A549 (cell line): Measurements from ENCODE around the gene MAP4K4. TPM values are rescaled to one million over a fixed set of nuclear protein-coding genes. Genes with fewer than 3 reads are reported as not detected.

Source experiments
- ATAC-seq, 2 experiments: fragments of 200-7000 bp in 1 of 2; fragments of >200 bp in 1 of 2; cut with Nextera tagmentation in 1 of 2; cut with Tn5 transposase in 1 of 2; 3 replicates each; pipeline versions ENCODE4 v1.8.0 to v1.9.1; 2018 to 2020; ENCODE audit warnings: mild to moderate bottlenecking in 1 of 2, moderate library complexity in 1 of 2
- CTCF ChIA-PET: fragments of 300-600 bp; sonication (Branson Sonifier 250); formaldehyde crosslinking; extraction: SDS; loops from one replicate; lab custom pipeline; 2021; ENCODE audit warnings: antibody characterized with exemption, inconsistent platforms; lab: Yijun Ruan, JAX
- POLR2A ChIA-PET: fragments of 350-600 bp; formaldehyde crosslinking; extraction: SDS; loops from one replicate; lab custom pipeline; 2021; ENCODE audit warnings: antibody characterized with exemption, inconsistent platforms; lab: Yijun Ruan, JAX
- DNase-seq, 2 experiments: peaks; one replicate each; pipeline versions ENCODE4 v3.0.0 to v3.0.0-alpha.2; 2011 to 2016; ENCODE audit warnings: low read depth in 1 of 2, low spot score in 1 of 2
- FAIRE-seq: peaks from 2 replicates; lab custom pipeline; 2011; peaks lifted over from hg19 to GRCh38; lab: Jason Lieb, UNC
- H3K27ac ChIP-seq, 2 experiments: fragments of >200 bp; sonication (Bioruptor Twin); formaldehyde crosslinking; 3 replicates each; pipeline ENCODE4 v1.5.1; 2016 to 2017
- H3K4me1 ChIP-seq: fragments of >200 bp; sonication (Bioruptor Twin); formaldehyde crosslinking; 3 replicates; pipeline ENCODE4 v1.6.1; 2016
- H3K4me2 ChIP-seq: fragments of >200 bp; sonication (Bioruptor Twin); formaldehyde crosslinking; 3 replicates; pipeline ENCODE4 v1.6.1; 2016
- H3K4me3 ChIP-seq: fragments of >200 bp; sonication (Bioruptor Twin); formaldehyde crosslinking; 3 replicates; pipeline ENCODE4 v1.5.1; 2016
- H3K9me3 ChIP-seq: fragments of >200 bp; sonication (Bioruptor Twin); formaldehyde crosslinking; 3 replicates; pipeline ENCODE4 v1.6.1; 2016
- BHLHE40 ChIP-seq: IDR thresholded peaks from 2 replicates; pipeline ENCODE4 v1.6.1; 2012; ENCODE audit warnings: low read depth, low read length, inconsistent platforms
- CBX2 ChIP-seq: fragments of 200-600 bp; sonication (generic); IDR thresholded peaks from 2 replicates; pipeline ENCODE4 v1.6.1; 2016; ENCODE audit warnings: low read depth, mild to moderate bottlenecking, borderline replicate concordance
- CEBPB ChIP-seq, 2 experiments: fragments of >200 bp in 1 of 2; sonication (Bioruptor Twin) in 1 of 2; formaldehyde crosslinking in 1 of 2; IDR thresholded peaks; 2 replicates each; pipeline ENCODE4 v1.6.1; 2012 to 2016
- EHMT2 ChIP-seq: fragments of 200-600 bp; sonication (generic); IDR thresholded peaks from 2 replicates; pipeline ENCODE4 v1.6.1; 2016; ENCODE audit warnings: antibody characterized with exemption, low read depth, mild to moderate bottlenecking, moderate library complexity
- ESRRA ChIP-seq: fragments of 150-350 bp; IDR thresholded peaks from 2 replicates; pipeline ENCODE4 v1.6.1; 2014; ENCODE audit warnings: mild to moderate bottlenecking, low read length, borderline replicate concordance
- FOSB ChIP-seq: fragments of 250-450 bp; sonication (Bioruptor Pico); IDR thresholded peaks from 2 replicates; pipeline ENCODE4 v1.5.0; 2020; ENCODE audit warnings: mild to moderate bottlenecking, moderate library complexity
- FOSL2 ChIP-seq, 2 experiments: fragments of 450-650 bp in 1 of 2; fragments of >200 bp in 1 of 2; sonication (Bioruptor Twin) in 1 of 2; formaldehyde crosslinking; IDR thresholded peaks; 2 replicates each; pipeline versions ENCODE4 v1.5.0 to v1.6.1; 2016 to 2020; ENCODE audit warnings: mild to moderate bottlenecking in 1 of 2, moderate library complexity in 1 of 2
- HOXB13 ChIP-seq: fragments of 250-450 bp; sonication (Bioruptor Pico); IDR thresholded peaks from 2 replicates; pipeline ENCODE4 v1.5.0; 2020; ENCODE audit warnings: low read depth, mild to moderate bottlenecking, moderate library complexity
- HOXB5 ChIP-seq: fragments of 250-450 bp; sonication (Bioruptor Pico); IDR thresholded peaks from 2 replicates; pipeline ENCODE4 v1.5.0; 2020; ENCODE audit warnings: mild to moderate bottlenecking, moderate library complexity
- JUNB ChIP-seq: fragments of >200 bp; sonication (Bioruptor Twin); formaldehyde crosslinking; IDR thresholded peaks from 2 replicates; pipeline ENCODE4 v1.6.1; 2016
- MYC ChIP-seq: IDR thresholded peaks from 2 replicates; pipeline ENCODE4 v1.6.1; 2012; ENCODE audit warnings: mild to moderate bottlenecking, inconsistent platforms, low read length, improper control_type of control experiment, borderline replicate concordance
- NFE2L2 ChIP-seq: fragments of 150-350 bp; conservative IDR thresholded peaks from 2 replicates; pipeline ENCODE4 v1.6.1; 2014; ENCODE audit warnings: low read length
- NPAS2 ChIP-seq: fragments of 250-450 bp; sonication (Bioruptor Pico); IDR thresholded peaks from 2 replicates; pipeline ENCODE4 v1.8.0; 2022; ENCODE audit warnings: mild to moderate bottlenecking, moderate library complexity, borderline replicate concordance
- TP53 ChIP-seq: fragments of 250-450 bp; sonication (Bioruptor Pico); IDR thresholded peaks from 2 replicates; pipeline ENCODE4 v1.5.0; 2021; ENCODE audit warnings: mild to moderate bottlenecking, moderate library complexity
- ZNF302 ChIP-seq: fragments of 250-450 bp; sonication (Bioruptor Pico); IDR thresholded peaks from 2 replicates; pipeline ENCODE4 v1.9.0; 2021; ENCODE audit warnings: inconsistent platforms, mild to moderate bottlenecking, moderate library complexity
- WGBS: methylation state at CpG from one replicate; pipeline ENCODE4 v1.1.6; 2017; ENCODE audit errors: missing lambda C conversion rate; 5-methylcytosine and 5-hydroxymethylcytosine counted together
- polyA plus RNA-seq, 4 experiments: library from polyadenylated mRNA; depleted of rRNA in 3 of 4; stranded (reverse); fragments of >200 nt; fragmentation: RNase III in 1 of 4; extraction: RNeasy Plus Mini Kit Qiagen cat#74134 plus additional on column Dnase treatment in 1 of 4; gene quantifications; 2 replicates in 3 of 4; 3 replicates in 1 of 4; pipeline ENCODE4 v1.2.3, GENCODE V29; 2011 to 2017
- TF ChIP-seq, protein P1 (sequence below): fragments of 200-600 bp; sonication (generic); IDR thresholded peaks from 2 replicates; pipeline ENCODE4 v1.6.1; 2016; ENCODE audit warnings: antibody characterized with exemption, mild to moderate bottlenecking, moderate library complexity
- TF ChIP-seq, protein P2 (sequence below): fragments of 250-450 bp; sonication (Bioruptor Pico); IDR thresholded peaks from 2 replicates; pipeline ENCODE4 v1.5.0; 2021; ENCODE audit warnings: mild to moderate bottlenecking, moderate library complexity, borderline replicate concordance
- TF ChIP-seq, protein P3 (sequence below): fragments of >200 bp; sonication (Bioruptor Twin); formaldehyde crosslinking; IDR thresholded peaks from 2 replicates; pipeline ENCODE4 v1.6.1; 2016
- TF ChIP-seq, protein P4 (sequence below): fragments of 450-650 bp; IDR thresholded peaks from 2 replicates; pipeline ENCODE4 v1.6.1; 2014; ENCODE audit warnings: antibody characterized with exemption
- TF ChIP-seq, protein P5 (sequence below): fragments of 250-450 bp; sonication (Bioruptor Pico); IDR thresholded peaks from 2 replicates; pipeline ENCODE4 v1.5.0; 2020; ENCODE audit warnings: low read depth, mild to moderate bottlenecking, moderate library complexity

Gene MAP4K4
- polyA plus RNA-seq, 2 of the 4 experiments (the other 2 are of a cell fraction): 61.9 to 82.2 TPM

DNA sequence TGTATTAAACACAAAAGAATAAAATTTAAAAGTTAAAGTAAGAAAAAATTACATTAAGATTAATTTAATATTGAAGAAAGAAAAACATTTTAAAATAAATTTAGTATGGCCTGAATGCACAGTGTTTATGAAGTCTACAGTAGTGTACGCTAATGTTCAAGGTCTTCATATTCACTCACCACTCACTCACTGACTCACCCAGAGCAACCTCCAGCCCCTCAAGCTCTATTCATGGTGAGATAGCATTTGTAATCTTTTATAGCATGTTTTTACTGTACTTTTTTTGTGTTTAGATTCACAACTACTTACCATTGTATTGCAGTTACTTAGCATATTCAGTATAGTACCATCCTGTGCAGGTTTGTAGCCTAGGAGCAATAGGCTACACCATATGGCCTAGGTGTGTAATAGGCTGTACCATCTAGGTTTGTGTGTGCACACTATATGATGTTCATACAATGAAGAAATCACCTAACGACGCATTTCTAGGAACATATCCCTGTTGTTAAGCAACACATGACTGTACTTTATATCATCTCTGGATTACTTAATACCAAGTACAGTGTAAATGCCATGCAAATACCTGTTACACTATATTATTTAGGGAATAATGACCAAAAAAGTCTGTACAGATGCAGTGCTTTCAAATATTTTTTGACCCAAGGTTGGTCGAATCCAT is 150.3 kb downstream of the MAP4K4 start:
- ATAC-seq: no peak
- CTCF ChIA-PET: interaction anchor here (0.8 to 1.8 kb wide), 3 partner anchors 115 to 439 kb away, joined by 3 to 6 read pairs (median 3); no protein-coding TSS in a partner anchor
- FAIRE-seq: no peak
- DNase-seq: no peak
- Histone ChIP-seq H3K4me1 (peaks cover 18% of the 10 kb centered on the region; the same call in 2 of the 3 replicates), H3K27ac (no peak overlapping the region)
- POLR2A ChIA-PET: no interaction called here
- 91% methylated on average over 4 of the region's 4 CpGs for WGBS
- TF ChIP-seq MYC (no peak), FOSB (CRISPR knock-in tag) (no peak), FOSL2 (IDR thresholded peaks at IDR 0.05) (no peak), FOSL2 (CRISPR knock-in tag; IDR thresholded peaks at IDR 0.05) (no peak), HOXB5 (CRISPR knock-in tag) (no peak), TP53 (CRISPR knock-in tag) (no peak), CEBPB (IDR thresholded peaks at IDR 0.05) (no peak)
- TF ChIP-seq, all 56 proteins: peak for 0
- Histone ChIP-seq H3K4me3 (no peak overlapping the region), H3K9me3 (no peaks in the 10 kb centered on the region), H3K4me2 (no peak overlapping the region)

DNA sequence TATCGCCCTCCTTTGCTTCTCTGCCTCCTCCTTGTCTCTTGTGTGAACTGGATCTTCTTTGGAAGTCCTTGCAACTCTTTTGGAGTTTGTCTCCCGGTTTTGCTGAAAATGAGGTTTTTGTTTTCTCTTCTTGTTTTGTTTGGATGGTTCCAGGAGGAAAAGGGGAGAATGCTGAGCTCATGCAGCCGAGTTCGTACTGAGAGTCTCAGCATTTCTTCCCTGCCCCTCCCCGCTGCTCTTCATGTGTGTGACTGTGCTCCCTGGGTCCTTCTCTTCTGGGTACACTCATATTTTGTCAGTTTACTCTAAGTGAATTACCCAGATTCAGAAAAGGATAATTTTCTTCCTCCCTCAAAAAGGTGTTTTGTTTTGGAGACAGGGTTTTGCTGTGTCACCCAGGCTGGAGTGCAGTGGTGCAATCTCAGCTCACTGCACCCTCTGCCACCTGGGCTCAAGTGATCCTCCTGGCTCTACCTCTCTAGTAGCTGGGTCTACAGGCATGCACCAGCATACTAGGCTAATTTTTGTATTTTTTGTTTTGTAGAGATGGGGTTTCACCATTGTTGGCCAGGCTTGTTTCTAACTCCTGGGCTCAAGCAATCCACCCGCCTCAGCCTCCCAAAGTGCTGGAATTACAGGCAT is 151.4 kb downstream of the MAP4K4 start:
- DNase-seq: no peak
- CTCF ChIA-PET: interaction anchor here (0.6 to 0.8 kb wide), 3 partner anchors 14 to 415 kb away, joined by 3 read pairs; no protein-coding TSS in a partner anchor
- peak overlapping the region in 1 of 2 experiments; percentile 46; a peak in 2 of 6 replicates for H3K27ac ChIP-seq
- no peak for TF ChIP-seq CBX2
- no peak for TF ChIP-seq ESRRA
- TF ChIP-seq NPAS2: no peak
- TF ChIP-seq, protein P1, sequence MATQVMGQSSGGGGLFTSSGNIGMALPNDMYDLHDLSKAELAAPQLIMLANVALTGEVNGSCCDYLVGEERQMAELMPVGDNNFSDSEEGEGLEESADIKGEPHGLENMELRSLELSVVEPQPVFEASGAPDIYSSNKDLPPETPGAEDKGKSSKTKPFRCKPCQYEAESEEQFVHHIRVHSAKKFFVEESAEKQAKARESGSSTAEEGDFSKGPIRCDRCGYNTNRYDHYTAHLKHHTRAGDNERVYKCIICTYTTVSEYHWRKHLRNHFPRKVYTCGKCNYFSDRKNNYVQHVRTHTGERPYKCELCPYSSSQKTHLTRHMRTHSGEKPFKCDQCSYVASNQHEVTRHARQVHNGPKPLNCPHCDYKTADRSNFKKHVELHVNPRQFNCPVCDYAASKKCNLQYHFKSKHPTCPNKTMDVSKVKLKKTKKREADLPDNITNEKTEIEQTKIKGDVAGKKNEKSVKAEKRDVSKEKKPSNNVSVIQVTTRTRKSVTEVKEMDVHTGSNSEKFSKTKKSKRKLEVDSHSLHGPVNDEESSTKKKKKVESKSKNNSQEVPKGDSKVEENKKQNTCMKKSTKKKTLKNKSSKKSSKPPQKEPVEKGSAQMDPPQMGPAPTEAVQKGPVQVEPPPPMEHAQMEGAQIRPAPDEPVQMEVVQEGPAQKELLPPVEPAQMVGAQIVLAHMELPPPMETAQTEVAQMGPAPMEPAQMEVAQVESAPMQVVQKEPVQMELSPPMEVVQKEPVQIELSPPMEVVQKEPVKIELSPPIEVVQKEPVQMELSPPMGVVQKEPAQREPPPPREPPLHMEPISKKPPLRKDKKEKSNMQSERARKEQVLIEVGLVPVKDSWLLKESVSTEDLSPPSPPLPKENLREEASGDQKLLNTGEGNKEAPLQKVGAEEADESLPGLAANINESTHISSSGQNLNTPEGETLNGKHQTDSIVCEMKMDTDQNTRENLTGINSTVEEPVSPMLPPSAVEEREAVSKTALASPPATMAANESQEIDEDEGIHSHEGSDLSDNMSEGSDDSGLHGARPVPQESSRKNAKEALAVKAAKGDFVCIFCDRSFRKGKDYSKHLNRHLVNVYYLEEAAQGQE: no peak
- no peak for TF ChIP-seq JUNB
- TF ChIP-seq, protein P2, sequence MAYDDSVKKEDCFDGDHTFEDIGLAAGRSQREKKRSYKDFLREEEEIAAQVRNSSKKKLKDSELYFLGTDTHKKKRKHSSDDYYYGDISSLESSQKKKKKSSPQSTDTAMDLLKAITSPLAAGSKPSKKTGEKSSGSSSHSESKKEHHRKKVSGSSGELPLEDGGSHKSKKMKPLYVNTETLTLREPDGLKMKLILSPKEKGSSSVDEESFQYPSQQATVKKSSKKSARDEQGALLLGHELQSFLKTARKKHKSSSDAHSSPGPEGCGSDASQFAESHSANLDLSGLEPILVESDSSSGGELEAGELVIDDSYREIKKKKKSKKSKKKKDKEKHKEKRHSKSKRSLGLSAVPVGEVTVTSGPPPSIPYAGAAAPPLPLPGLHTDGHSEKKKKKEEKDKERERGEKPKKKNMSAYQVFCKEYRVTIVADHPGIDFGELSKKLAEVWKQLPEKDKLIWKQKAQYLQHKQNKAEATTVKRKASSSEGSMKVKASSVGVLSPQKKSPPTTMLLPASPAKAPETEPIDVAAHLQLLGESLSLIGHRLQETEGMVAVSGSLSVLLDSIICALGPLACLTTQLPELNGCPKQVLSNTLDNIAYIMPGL: no peak
- TF ChIP-seq, protein P3, sequence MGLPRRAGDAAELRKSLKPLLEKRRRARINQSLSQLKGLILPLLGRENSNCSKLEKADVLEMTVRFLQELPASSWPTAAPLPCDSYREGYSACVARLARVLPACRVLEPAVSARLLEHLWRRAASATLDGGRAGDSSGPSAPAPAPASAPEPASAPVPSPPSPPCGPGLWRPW: no peak
- TF ChIP-seq, protein P4, sequence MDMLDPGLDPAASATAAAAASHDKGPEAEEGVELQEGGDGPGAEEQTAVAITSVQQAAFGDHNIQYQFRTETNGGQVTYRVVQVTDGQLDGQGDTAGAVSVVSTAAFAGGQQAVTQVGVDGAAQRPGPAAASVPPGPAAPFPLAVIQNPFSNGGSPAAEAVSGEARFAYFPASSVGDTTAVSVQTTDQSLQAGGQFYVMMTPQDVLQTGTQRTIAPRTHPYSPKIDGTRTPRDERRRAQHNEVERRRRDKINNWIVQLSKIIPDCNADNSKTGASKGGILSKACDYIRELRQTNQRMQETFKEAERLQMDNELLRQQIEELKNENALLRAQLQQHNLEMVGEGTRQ: no peak
- TF ChIP-seq, protein P5, sequence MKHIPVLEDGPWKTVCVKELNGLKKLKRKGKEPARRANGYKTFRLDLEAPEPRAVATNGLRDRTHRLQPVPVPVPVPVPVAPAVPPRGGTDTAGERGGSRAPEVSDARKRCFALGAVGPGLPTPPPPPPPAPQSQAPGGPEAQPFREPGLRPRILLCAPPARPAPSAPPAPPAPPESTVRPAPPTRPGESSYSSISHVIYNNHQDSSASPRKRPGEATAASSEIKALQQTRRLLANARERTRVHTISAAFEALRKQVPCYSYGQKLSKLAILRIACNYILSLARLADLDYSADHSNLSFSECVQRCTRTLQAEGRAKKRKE (CRISPR knock-in tag): no peak
- no peak for TF ChIP-seq ZNF302 (CRISPR knock-in tag)
- TF ChIP-seq BHLHE40: no peak
- no peak for TF ChIP-seq NFE2L2
- TF ChIP-seq HOXB13 (CRISPR knock-in tag): no peak
- no peak for TF ChIP-seq EHMT2
- TF ChIP-seq, all 56 proteins: peak for 0
- peaks cover 8% of the 10 kb centered on the region; the same call in 1 of the 3 replicates for H3K4me1 ChIP-seq
- WGBS: 79% methylated on average over 6 of the region's 6 CpGs
- FAIRE-seq (no peak), ATAC-seq (0 out of 6 replicates have a peak, but pooled peaks of 1 of the 2 experiments have one; percentile 30)
- POLR2A ChIA-PET: no interaction called here
- H3K4me2 ChIP-seq: no peak overlapping the region
- H3K9me3 ChIP-seq: no peaks in the 10 kb centered on the region
- no peak overlapping the region for H3K4me3 ChIP-seq
